Duodenal mucosa (tissue), 2 donors: ENCODE measurements around the gene HSPA1B.
"Not testable (repeated sequence)": the region's sequence is repeated elsewhere in the genome, so short reads cannot be mapped to it uniquely, and the experiment has no call there.

Source experiments
- H3K27ac ChIP-seq: one replicate; pipeline ENCODE4 v1.7.0; 2013; ENCODE audit warnings: low read depth, low read length
- H3K27me3 ChIP-seq, 2 donors: one replicate each; pipeline ENCODE4 v1.7.0; 2013; ENCODE audit warnings: low read length in 2 of 2, control low read depth in 1 of 2; ENCODE audit not compliant: insufficient read depth in 2 of 2, control insufficient read depth in 1 of 2
- H3K36me3 ChIP-seq, 2 donors: one replicate each; pipeline ENCODE4 v1.7.0; 2013; ENCODE audit warnings: low read length in 2 of 2, control low read depth in 1 of 2; ENCODE audit not compliant: insufficient read depth in 2 of 2, control insufficient read depth in 1 of 2
- H3K4me1 ChIP-seq, 2 donors: one replicate each; pipeline ENCODE4 v1.7.0; 2013; ENCODE audit warnings: low read length in 2 of 2, control low read depth in 1 of 2; ENCODE audit not compliant: insufficient read depth in 2 of 2, control insufficient read depth in 1 of 2
- H3K4me3 ChIP-seq, 2 donors: one replicate each; pipeline ENCODE4 v1.7.0; 2013; ENCODE audit warnings: low read length in 2 of 2, low read depth in 1 of 2
- H3K9ac ChIP-seq, 2 donors: one replicate each; pipeline ENCODE4 v1.7.0; 2013; ENCODE audit warnings: low read length in 2 of 2, low read depth in 1 of 2
- H3K9me3 ChIP-seq, 2 donors: one replicate each; pipeline ENCODE4 v1.7.0; 2013; ENCODE audit warnings: low read length in 2 of 2, control low read depth in 1 of 2; ENCODE audit not compliant: control insufficient read depth in 1 of 2

HSPA1B gene

GRCh38 chr6:31815025-31815838 lies 12.3 kb upstream of the HSPA1B start, which contains the start of the genes HSPA1A and HSPA1L:
TSS of gene HSPA1A (plus strand) at chr6:31815543. CDS start at chr6:31815757, 214 bp downstream.
TSS of gene HSPA1L (minus strand) at chr6:31815283. CDS start at chr6:31811972, 3,311 bp downstream.
- Histone ChIP-seq H3K9me3 (no peaks in the 10 kb centered on the region), H3K36me3 (no peaks in the 10 kb centered on the region), H3K4me1 (peaks cover 27 to 31% of the 10 kb centered on the region in 2 donors), H3K4me3 (peak within 1 kb of the TSS; percentile 57 to 70), H3K27ac (peak within 1 kb of the TSS; percentile 96), H3K9ac (peak within 1 kb of the TSS; percentile 91 to 92), H3K27me3 (no peaks in the 10 kb centered on the region)

GRCh38 chr6:31817133-31817928 lies 10.2 kb upstream of the HSPA1B start:
- peak overlapping the region; percentile 54 to 86 for H3K9ac ChIP-seq
- H3K4me1 ChIP-seq, result peaks cover 35 to 36% of the 10 kb centered on the region in 2 donors
- H3K36me3 ChIP-seq, H3K27me3 ChIP-seq, H3K9me3 ChIP-seq: not testable (repeated sequence)
- peak overlapping the region; percentile 62 to 64 for H3K4me3 ChIP-seq
- H3K27ac ChIP-seq, result peak overlapping the region; percentile 62

GRCh38 chr6:31817929-31818511 lies 9.5 kb upstream of the HSPA1B start:
- H3K4me1 ChIP-seq, result peaks cover 35 to 43% of the 10 kb centered on the region in 2 donors
- peak overlapping the region; percentile 50 for H3K27ac ChIP-seq

GRCh38 chr6:31819871-31820299 lies 7.7 kb upstream of the HSPA1B start:
- no peaks in the 10 kb centered on the region for H3K27me3 ChIP-seq
- peak overlapping the region in 1 of 2 donors; percentile 70 for H3K9ac ChIP-seq
- peaks cover 29 to 43% of the 10 kb centered on the region in 2 donors for H3K4me1 ChIP-seq
- no peaks in the 10 kb centered on the region for H3K9me3 ChIP-seq
- H3K4me3 ChIP-seq, result peak overlapping the region in 1 of 2 donors; percentile 2
- no peak overlapping the region for H3K27ac ChIP-seq
- H3K36me3 ChIP-seq, result no peaks in the 10 kb centered on the region

More at GRCh38 chr6:31817929-31818511, 9.5 kb upstream of the HSPA1B start:
- Histone ChIP-seq H3K9ac (peak overlapping the region; percentile 54 to 86), H3K4me3 (peak overlapping the region; percentile 62 to 64)
- H3K27me3 ChIP-seq, H3K9me3 ChIP-seq, H3K36me3 ChIP-seq: not testable (repeated sequence)

- not testable (repeated sequence) for H3K27ac ChIP-seq
Observed at GRCh38 chr6:31820399-31820798, 7.1 kb upstream of the HSPA1B start.

GRCh38 chr6:31821301-31822035 lies 6.1 kb upstream of the HSPA1B start:
- peak overlapping the region; percentile 74 to 83 for H3K4me3 ChIP-seq
- peak overlapping the region; percentile 90 for H3K27ac ChIP-seq
- peaks cover 36 to 57% of the 10 kb centered on the region in 2 donors for H3K4me1 ChIP-seq
- H3K27me3 ChIP-seq, result no peaks in the 10 kb centered on the region
- H3K9ac ChIP-seq, result peak overlapping the region; percentile 76 to 89
- H3K9me3 ChIP-seq, result no peaks in the 10 kb centered on the region
- no peaks in the 10 kb centered on the region for H3K36me3 ChIP-seq

More at GRCh38 chr6:31820399-31820798, 7.1 kb upstream of the HSPA1B start:
- not testable (repeated sequence) for H3K27me3 ChIP-seq, H3K36me3 ChIP-seq, H3K4me3 ChIP-seq, H3K9me3 ChIP-seq
- Histone ChIP-seq H3K4me1 (peaks cover 30 to 47% of the 10 kb centered on the region in 2 donors), H3K9ac (peak overlapping the region in 1 of 2 donors; percentile 70)

- H3K4me1 ChIP-seq, result peaks cover 39 to 60% of the 10 kb centered on the region in 2 donors
- H3K27ac ChIP-seq, result peak overlapping the region; percentile 90
- H3K27me3 ChIP-seq, result no peaks in the 10 kb centered on the region
- H3K9ac ChIP-seq, result peak overlapping the region; percentile 89 to 98
- H3K4me3 ChIP-seq, result peak overlapping the region; percentile 74 to 83
- no peaks in the 10 kb centered on the region for H3K9me3 ChIP-seq
- H3K36me3 ChIP-seq, result no peaks in the 10 kb centered on the region
Observed at GRCh38 chr6:31822036-31822821, 5.3 kb upstream of the HSPA1B start.

GRCh38 chr6:31823592-31824196 lies 3.8 kb upstream of the HSPA1B start:
- H3K4me1 ChIP-seq, result peaks cover 31 to 50% of the 10 kb centered on the region in 2 donors
- not testable (repeated sequence) for H3K27ac ChIP-seq

More at GRCh38 chr6:31823592-31824196, 3.8 kb upstream of the HSPA1B start:
- H3K9ac ChIP-seq, H3K27me3 ChIP-seq, H3K4me3 ChIP-seq, H3K9me3 ChIP-seq, H3K36me3 ChIP-seq: not testable (repeated sequence)
